ENCODE measurements around the gene EPSTI1. TPM values are rescaled to one million over a fixed set of nuclear protein-coding genes. Genes with fewer than 3 reads are reported as not detected.
"Not testable (repeated sequence)": the region's sequence is repeated elsewhere in the genome, so short reads cannot be mapped to it uniquely, and the experiment has no call there.

The EPSTI1 gene
- total and polyA plus RNA-seq, 2 donors: 7.7 to 9.6 TPM

DNA sequence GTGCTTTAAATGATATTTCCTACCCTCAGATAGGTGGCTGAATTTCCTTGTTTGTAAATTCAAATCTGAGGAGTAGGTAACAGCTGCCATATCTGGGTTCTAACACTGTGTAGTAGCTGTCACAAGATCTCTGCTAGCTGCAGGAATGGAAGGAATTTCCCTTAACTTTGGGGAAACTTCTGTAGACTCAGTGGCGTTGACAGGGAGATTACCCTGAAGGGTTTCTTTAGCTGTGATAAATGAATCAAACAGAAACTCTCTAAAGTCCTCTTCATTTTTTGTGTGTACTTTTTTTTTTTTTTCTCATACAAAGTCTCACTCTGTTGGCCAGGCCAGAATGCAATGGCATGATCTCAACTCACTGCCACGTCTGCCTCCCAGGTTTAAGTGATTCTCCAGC, 5.3 kb upstream of the EPSTI1 start:
- no peak for DNase-seq (ENCODE audit: extremely low spot score)
- WGBS: 90% methylated on average over 2 of the region's 2 CpGs
- Histone ChIP-seq H3K4me3 (ENCODE audit: low read depth, low read length) (no peak overlapping the region), H3K4me1 (ENCODE audit: insufficient read depth) (no peaks in the 10 kb centered on the region), H3K36me3 (ENCODE audit: insufficient read depth) (no peaks in the 10 kb centered on the region), H3K27ac (ENCODE audit: low read depth) (no peak overlapping the region)

- Histone ChIP-seq H3K36me3 (ENCODE audit: insufficient read depth) (no peaks in the 10 kb centered on the region), H3K4me3 (ENCODE audit: low read depth, low read length) (no peak overlapping the region), H3K4me1 (ENCODE audit: insufficient read depth) (no peaks in the 10 kb centered on the region), H3K27ac (ENCODE audit: low read depth) (no peak overlapping the region)
- 80% methylated on average over 3 of the region's 3 CpGs for WGBS
- no peak for DNase-seq (ENCODE audit: extremely low spot score)
Measured at GRCh38 chr13:42996584-42996983, 4.5 kb upstream of the EPSTI1 start.

GRCh38 chr13:42994878-42995277, 2.8 kb upstream of the EPSTI1 start:
- H3K36me3 ChIP-seq (ENCODE audit: insufficient read depth): no peaks in the 10 kb centered on the region
- 96% methylated on average over 1 of the region's 1 CpG for WGBS
- H3K27ac ChIP-seq (ENCODE audit: low read depth): no peak overlapping the region
- peaks cover 3% of the 10 kb centered on the region for H3K4me1 ChIP-seq (ENCODE audit: insufficient read depth)
- DNase-seq (ENCODE audit: extremely low spot score): no peak
- no peak overlapping the region for H3K4me3 ChIP-seq (ENCODE audit: low read depth, low read length)

DNA sequence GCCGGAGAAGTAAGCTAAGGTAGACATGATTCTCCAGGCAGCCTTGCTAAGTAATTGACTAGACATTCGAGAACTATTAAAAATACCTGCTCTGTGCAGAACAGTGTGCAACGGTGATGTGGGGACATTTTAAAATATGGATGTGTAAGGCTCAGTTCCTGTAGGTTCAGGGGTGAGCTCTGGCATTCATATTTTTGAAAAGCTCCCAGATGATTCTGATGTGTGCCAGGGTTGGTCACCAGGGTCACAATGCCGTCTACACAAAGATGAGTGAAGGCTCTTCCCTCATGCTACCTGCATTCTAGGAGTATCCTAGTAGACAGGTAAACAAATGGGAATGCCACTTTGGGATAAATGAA, 702 bp upstream of the EPSTI1 start:
- Histone ChIP-seq H3K27ac (ENCODE audit: low read depth) (no peak overlapping the region), H3K4me1 (ENCODE audit: insufficient read depth) (peaks cover 3% of the 10 kb centered on the region), H3K36me3 (ENCODE audit: insufficient read depth) (no peaks in the 10 kb centered on the region), H3K4me3 (ENCODE audit: low read depth, low read length) (peak overlapping the region; percentile 65)
- WGBS: 71% methylated on average over 4 of the region's 4 CpGs
- DNase-seq (ENCODE audit: extremely low spot score): no peak

GRCh38 chr13:42991233-42991897, 676 bp downstream of the EPSTI1 start:
- DNase-seq (ENCODE audit: extremely low spot score); H3K36me3 ChIP-seq (ENCODE audit: insufficient read depth); H3K4me1 ChIP-seq (ENCODE audit: insufficient read depth): not testable (repeated sequence)
- peak overlapping the region; percentile 87 for H3K27ac ChIP-seq (ENCODE audit: low read depth)
- 76% methylated on average over 15 of the region's 15 CpGs for WGBS
- H3K4me3 ChIP-seq (ENCODE audit: low read depth, low read length): peak overlapping the region; percentile 65

- Histone ChIP-seq H3K4me3 (ENCODE audit: low read depth, low read length) (peak overlapping the region; percentile 11), H3K36me3 (ENCODE audit: insufficient read depth) (no peaks in the 10 kb centered on the region), H3K4me1 (ENCODE audit: insufficient read depth) (peaks cover 3% of the 10 kb centered on the region), H3K27ac (ENCODE audit: low read depth) (no peak overlapping the region)
- DNase-seq (ENCODE audit: extremely low spot score): no peak
- 48% methylated on average over 10 of the region's 10 CpGs for WGBS
Measured at GRCh38 chr13:42990291-42991232, 1.5 kb downstream of the EPSTI1 start.

DNA sequence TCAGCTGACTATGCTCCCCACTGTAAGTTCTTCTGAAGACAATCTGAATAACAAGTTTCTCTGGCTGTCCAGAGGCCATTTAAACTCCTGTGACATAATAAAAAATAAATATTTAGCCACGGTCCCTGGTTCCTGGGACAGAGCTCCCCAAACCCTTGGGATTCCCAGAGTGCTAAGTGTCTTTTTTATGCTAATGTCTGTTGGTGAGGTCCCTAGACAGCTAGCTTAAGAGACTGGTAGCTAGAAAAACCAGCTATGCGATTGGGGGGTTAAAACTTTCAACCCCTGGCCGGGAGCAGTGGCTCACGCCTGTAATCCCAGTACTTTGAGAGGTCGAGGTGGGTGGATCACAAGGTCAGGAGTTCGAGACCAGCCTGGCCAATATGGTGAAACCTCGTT, 5.9 kb downstream of the EPSTI1 start:
- no peak for DNase-seq (ENCODE audit: extremely low spot score)
- 80% methylated on average over 7 of the region's 7 CpGs for WGBS
- H3K27ac ChIP-seq (ENCODE audit: low read depth): no peak overlapping the region
- H3K36me3 ChIP-seq (ENCODE audit: insufficient read depth): no peaks in the 10 kb centered on the region
- H3K4me1 ChIP-seq (ENCODE audit: insufficient read depth): peaks cover 3% of the 10 kb centered on the region
- H3K4me3 ChIP-seq (ENCODE audit: low read depth, low read length): no peak overlapping the region

DNA sequence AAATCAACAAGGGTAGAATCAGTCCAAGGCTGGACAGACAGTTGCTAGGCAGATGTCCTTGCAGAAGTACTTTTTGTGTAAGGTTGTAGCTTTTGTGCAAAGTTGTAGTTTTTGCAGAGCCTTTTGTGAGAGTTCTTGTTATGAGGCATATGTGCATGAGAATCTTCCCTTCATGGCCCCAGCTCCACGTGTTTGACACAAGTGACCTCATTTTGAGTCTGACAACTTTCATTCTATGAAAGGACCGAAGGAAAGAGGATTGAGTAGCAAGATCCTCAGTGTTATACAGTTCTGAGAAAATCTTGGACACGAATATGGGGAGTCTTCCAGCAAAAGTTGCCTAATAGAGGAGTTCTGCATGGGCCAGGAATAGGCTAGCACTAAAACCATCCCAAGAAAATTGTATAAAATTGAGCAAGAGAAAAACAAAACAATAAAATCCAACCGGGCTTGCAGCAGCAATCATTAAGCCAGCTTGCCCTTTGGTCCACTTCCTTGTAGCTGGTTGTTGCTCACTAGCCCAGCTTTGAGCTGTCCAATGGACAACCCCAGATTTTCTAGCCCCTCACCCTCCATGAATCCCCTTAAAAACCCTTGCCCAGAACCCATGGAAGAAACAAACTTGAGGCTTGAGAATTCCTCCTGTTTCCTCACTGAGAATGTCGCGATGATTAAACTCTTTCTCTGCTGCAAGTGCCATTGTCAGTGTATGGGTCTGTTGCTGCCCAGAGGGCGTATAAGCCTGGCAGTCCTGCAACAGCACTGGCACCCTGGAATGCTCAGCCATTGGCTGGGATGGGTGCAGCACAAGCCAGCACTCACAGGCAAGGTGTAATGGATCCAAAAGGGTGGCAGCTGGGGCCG, 6.5 kb downstream of the EPSTI1 start:
- Histone ChIP-seq H3K27ac (ENCODE audit: low read depth) (no peak overlapping the region), H3K36me3 (ENCODE audit: insufficient read depth) (no peaks in the 10 kb centered on the region), H3K4me1 (ENCODE audit: insufficient read depth) (no peaks in the 10 kb centered on the region), H3K4me3 (ENCODE audit: low read depth, low read length) (no peak overlapping the region)
- 62% methylated on average over 8 of the region's 8 CpGs for WGBS
- DNase-seq (ENCODE audit: extremely low spot score): no peak

- Histone ChIP-seq H3K4me1 (ENCODE audit: insufficient read depth) (no peaks in the 10 kb centered on the region), H3K36me3 (ENCODE audit: insufficient read depth) (no peaks in the 10 kb centered on the region), H3K27ac (ENCODE audit: low read depth) (no peak overlapping the region), H3K4me3 (ENCODE audit: low read depth, low read length) (no peak overlapping the region)
- no peak for DNase-seq (ENCODE audit: extremely low spot score)
- WGBS: 64% methylated on average over 1 of the region's 1 CpG
Measured at GRCh38 chr13:42984691-42985090, 7.3 kb downstream of the EPSTI1 start.

- Histone ChIP-seq H3K27ac (ENCODE audit: low read depth) (no peak overlapping the region), H3K4me1 (ENCODE audit: insufficient read depth) (no peaks in the 10 kb centered on the region), H3K36me3 (ENCODE audit: insufficient read depth) (no peaks in the 10 kb centered on the region), H3K4me3 (ENCODE audit: low read depth, low read length) (no peak overlapping the region)
- DNase-seq (ENCODE audit: extremely low spot score): no peak
Measured at GRCh38 chr13:42984026-42984425, 8.0 kb downstream of the EPSTI1 start.

- no peaks in the 10 kb centered on the region for H3K36me3 ChIP-seq (ENCODE audit: insufficient read depth)
- DNase-seq (ENCODE audit: extremely low spot score): no peak
- H3K4me1 ChIP-seq (ENCODE audit: insufficient read depth): no peaks in the 10 kb centered on the region
- WGBS: 57% methylated on average over 1 of the region's 1 CpG
- H3K4me3 ChIP-seq (ENCODE audit: low read depth, low read length): no peak overlapping the region
- H3K27ac ChIP-seq (ENCODE audit: low read depth): no peak overlapping the region
Measured at GRCh38 chr13:42981853-42982252, 10.2 kb downstream of the EPSTI1 start.

- no peak overlapping the region for H3K27ac ChIP-seq (ENCODE audit: low read depth)
- H3K4me3 ChIP-seq (ENCODE audit: low read depth, low read length): no peak overlapping the region
- no peaks in the 10 kb centered on the region for H3K4me1 ChIP-seq (ENCODE audit: insufficient read depth)
- no peaks in the 10 kb centered on the region for H3K36me3 ChIP-seq (ENCODE audit: insufficient read depth)
- DNase-seq (ENCODE audit: extremely low spot score): no peak
- WGBS: 45% methylated on average over 3 of the region's 3 CpGs
Measured at GRCh38 chr13:42981317-42981716, 10.7 kb downstream of the EPSTI1 start.

GRCh38 chr13:42977219-42977659, 14.8 kb downstream of the EPSTI1 start:
- Histone ChIP-seq H3K4me1 (ENCODE audit: insufficient read depth) (no peaks in the 10 kb centered on the region), H3K4me3 (ENCODE audit: low read depth, low read length) (no peak overlapping the region), H3K27ac (ENCODE audit: low read depth) (no peak overlapping the region), H3K36me3 (ENCODE audit: insufficient read depth) (no peaks in the 10 kb centered on the region)
- 94% methylated on average over 1 of the region's 1 CpG for WGBS
- DNase-seq (ENCODE audit: extremely low spot score): no peak
